DOHH2 (cell line): ENCODE results near the gene UMAD1.

ENCODE experiments used
- H3F3A ChIP-seq: fragments of 200-600 bp; sonication (generic), shearing (Covaris generic); 2 replicates; pipeline ENCODE4 v1.6.0; 2016; ENCODE audit warnings: antibody characterized with exemption, mild to moderate bottlenecking; ENCODE audit not compliant: control insufficient read depth, insufficient read depth
- H3K27ac ChIP-seq: fragments of 200-600 bp; sonication (generic); 2 replicates; pipeline ENCODE4 v1.5.1; 2014; ENCODE audit warnings: low read depth, mild to moderate bottlenecking, low read length, moderate library complexity
- H3K27me3 ChIP-seq: fragments of 200-600 bp; sonication (generic); 2 replicates; pipeline ENCODE4 v1.6.1; 2014; ENCODE audit warnings: mild to moderate bottlenecking, low read length, mixed read lengths; ENCODE audit not compliant: control insufficient read depth
- H3K36me3 ChIP-seq: fragments of 200-600 bp; sonication (generic); 2 replicates; pipeline ENCODE4 v1.6.1; 2014; ENCODE audit warnings: mild to moderate bottlenecking, low read length, moderate library complexity, mixed read lengths; ENCODE audit not compliant: control insufficient read depth
- H3K4me1 ChIP-seq: fragments of 200-600 bp; sonication (generic); 2 replicates; pipeline ENCODE4 v1.6.1; 2014; ENCODE audit warnings: mild to moderate bottlenecking, low read length, mixed read lengths; ENCODE audit not compliant: control insufficient read depth
- H3K4me2 ChIP-seq: fragments of 200-600 bp; sonication (generic); 2 replicates; pipeline ENCODE4 v1.6.0; 2014; ENCODE audit warnings: mild to moderate bottlenecking, low read length, moderate library complexity
- H3K4me3 ChIP-seq: fragments of 200-600 bp; sonication (generic); 2 replicates; pipeline ENCODE4 v1.5.1; 2014; ENCODE audit warnings: mild to moderate bottlenecking, low read length, mixed read lengths
- H3K79me2 ChIP-seq: fragments of 200-600 bp; sonication (generic); 2 replicates; pipeline ENCODE4 v1.6.1; 2014; ENCODE audit warnings: mild to moderate bottlenecking, low read length, mixed read lengths; ENCODE audit not compliant: control insufficient read depth
- H3K9me2 ChIP-seq: fragments of 200-600 bp; sonication (generic); replicated peaks from 2 replicates; pipeline ENCODE4 v1.6.1; 2014; ENCODE audit warnings: mild to moderate bottlenecking, low read length, mixed read lengths; ENCODE audit not compliant: control insufficient read depth
- H3K9me3 ChIP-seq: fragments of 200-600 bp; sonication (generic); 2 replicates; pipeline ENCODE4 v1.6.1; 2014; ENCODE audit warnings: antibody characterized with exemption, low read length, mixed read lengths; ENCODE audit not compliant: control insufficient read depth, insufficient read depth
- H4K20me1 ChIP-seq: fragments of 200-600 bp; sonication (generic); 2 replicates; pipeline ENCODE4 v1.6.0; 2014; ENCODE audit warnings: low read depth, mild to moderate bottlenecking, antibody characterized with exemption, low read length, moderate library complexity; ENCODE audit not compliant: control insufficient read depth, insufficient read depth
- CTCF ChIP-seq: fragments of 200-600 bp; sonication (generic); IDR thresholded peaks from one replicate; pipeline ENCODE4 v1.5.1; 2014; ENCODE audit warnings: antibody characterized with exemption, mild to moderate bottlenecking, low read depth, low read length; ENCODE audit not compliant: poor library complexity, severe bottlenecking
- EZH2phosphoT487 ChIP-seq: fragments of 200-600 bp; sonication (generic); IDR thresholded peaks from 2 replicates; pipeline ENCODE4 v1.6.1; 2017; ENCODE audit warnings: borderline replicate concordance, mild to moderate bottlenecking, antibody characterized with exemption, low read length, moderate library complexity, mixed read lengths

Gene UMAD1

DNA sequence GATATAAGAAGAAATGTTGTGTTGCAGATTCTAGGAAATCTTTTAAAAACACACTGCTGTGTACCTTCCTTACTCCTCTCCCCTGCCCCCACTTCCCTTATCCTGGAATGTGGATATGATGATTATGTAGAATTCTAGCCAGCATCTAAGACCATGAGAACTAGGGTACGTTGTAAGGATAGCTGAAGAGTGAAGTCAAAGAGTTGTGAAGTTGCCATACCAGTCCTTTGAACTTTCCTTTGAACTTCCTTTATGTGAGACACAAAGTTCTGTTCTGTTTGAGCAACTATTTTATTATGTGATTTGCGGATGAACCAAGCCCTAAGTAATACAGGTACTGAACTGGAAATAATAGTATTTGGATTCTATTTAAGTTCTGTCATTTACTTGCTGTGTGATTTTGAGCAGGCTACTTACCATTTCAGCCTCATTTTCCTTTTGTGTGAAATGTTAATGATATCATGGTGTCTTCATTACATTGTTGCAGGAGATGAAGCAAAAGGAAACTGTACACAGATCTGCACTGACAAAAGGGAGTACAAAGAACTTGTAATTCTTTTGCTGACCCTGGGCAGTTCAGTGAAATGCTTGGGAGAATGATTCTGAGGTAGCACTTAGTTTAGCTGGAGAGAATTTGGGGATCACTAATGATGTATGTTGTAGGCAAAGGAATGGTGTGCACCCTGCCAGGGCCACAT, 46.4 kb downstream of the UMAD1 start:
- no peaks in the 10 kb centered on the region for H4K20me1 ChIP-seq
- no peaks in the 10 kb centered on the region for H3F3A ChIP-seq
- H3K9me2 ChIP-seq = no peaks in the 10 kb centered on the region
- no peak overlapping the region for H3K4me2 ChIP-seq
- no peak overlapping the region for H3K4me3 ChIP-seq
- H3K4me1 ChIP-seq = peaks cover 2% of the 10 kb centered on the region
- no peak overlapping the region for H3K27ac ChIP-seq
- no peaks in the 10 kb centered on the region for H3K27me3 ChIP-seq
- no peaks in the 10 kb centered on the region for H3K79me2 ChIP-seq
- no peaks in the 10 kb centered on the region for H3K36me3 ChIP-seq
- no peaks in the 10 kb centered on the region for H3K9me3 ChIP-seq
- TF ChIP-seq CTCF (no peak), EZH2phosphoT487 (no peak)

DNA sequence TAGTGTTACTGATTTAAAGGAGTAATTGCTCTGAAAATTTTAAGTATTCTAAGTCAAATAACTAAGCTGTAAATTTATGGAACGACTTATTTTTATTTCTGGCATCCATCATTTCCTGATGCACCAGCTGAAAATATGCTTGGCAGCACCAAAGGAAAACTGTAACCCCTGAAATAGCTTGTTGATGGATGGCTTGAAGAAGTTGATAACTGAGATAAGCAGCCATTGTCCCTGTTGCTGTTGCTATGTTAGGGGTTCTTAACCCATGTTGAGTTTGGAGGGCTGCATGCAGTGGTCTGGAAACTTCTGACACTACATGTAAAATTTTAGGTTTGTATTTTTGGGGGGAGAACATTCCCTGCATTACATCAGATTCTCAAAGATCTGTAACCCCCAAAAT, 47.2 kb downstream of the UMAD1 start:
- no peaks in the 10 kb centered on the region for H4K20me1 ChIP-seq
- no peaks in the 10 kb centered on the region for H3K27me3 ChIP-seq
- no peak overlapping the region for H3K4me3 ChIP-seq
- H3K36me3 ChIP-seq = no peaks in the 10 kb centered on the region
- H3K79me2 ChIP-seq = no peaks in the 10 kb centered on the region
- H3F3A ChIP-seq = no peaks in the 10 kb centered on the region
- no peak overlapping the region for H3K27ac ChIP-seq
- no peaks in the 10 kb centered on the region for H3K4me1 ChIP-seq
- H3K9me2 ChIP-seq = no peaks in the 10 kb centered on the region
- TF ChIP-seq CTCF (no peak), EZH2phosphoT487 (no peak)
- H3K9me3 ChIP-seq = no peaks in the 10 kb centered on the region
- H3K4me2 ChIP-seq = no peak overlapping the region

DNA sequence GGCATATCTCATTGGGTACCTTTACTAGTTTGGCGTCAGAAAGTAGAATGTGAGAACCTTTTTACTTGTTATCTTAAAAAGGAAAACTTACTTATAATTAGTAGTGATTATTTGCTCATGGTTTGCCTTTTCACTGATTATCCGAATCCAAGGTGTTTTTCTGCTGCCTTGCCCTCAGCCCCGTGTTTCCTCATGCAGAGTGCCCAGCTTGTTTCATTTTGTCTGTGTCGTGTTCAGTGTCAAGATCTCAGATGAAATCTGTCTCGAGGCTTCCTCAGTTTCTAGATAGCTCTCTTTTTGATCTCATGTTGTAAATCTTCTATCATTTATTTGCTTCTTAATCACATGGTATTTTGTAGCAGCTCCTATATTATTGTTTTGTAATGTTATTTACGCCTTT, 47.8 kb downstream of the UMAD1 start:
- Histone ChIP-seq H3K9me2 (no peaks in the 10 kb centered on the region), H3F3A (no peaks in the 10 kb centered on the region), H3K27me3 (no peaks in the 10 kb centered on the region), H3K27ac (no peak overlapping the region), H3K4me1 (no peaks in the 10 kb centered on the region), H3K36me3 (no peaks in the 10 kb centered on the region), H3K4me3 (no peak overlapping the region), H4K20me1 (no peaks in the 10 kb centered on the region), H3K79me2 (no peaks in the 10 kb centered on the region), H3K4me2 (no peak overlapping the region), H3K9me3 (no peaks in the 10 kb centered on the region)
- TF ChIP-seq CTCF (no peak), EZH2phosphoT487 (no peak)
